Karpas-422 (cell line): ENCODE measurements around the gene FRS2. TPM values are rescaled to one million over a fixed set of nuclear protein-coding genes. Genes with fewer than 3 reads are reported as not detected.

Experiments
- DNase-seq: peaks from one replicate; pipeline ENCODE4 v3.0.0-alpha.2; 2015
- H2AFZ ChIP-seq: fragments of 200-600 bp; sonication (generic); 2 replicates; pipeline ENCODE4 v1.6.1; 2014; ENCODE audit warnings: antibody characterized with exemption, low read length, mixed read lengths
- H3K27ac ChIP-seq: fragments of 200-600 bp; sonication (generic); 2 replicates; pipeline ENCODE4 v1.5.1; 2014; ENCODE audit warnings: mild to moderate bottlenecking, low read length, moderate library complexity
- H3K27me3 ChIP-seq: fragments of 200-600 bp; sonication (generic); 2 replicates; pipeline ENCODE4 v1.6.1; 2014; ENCODE audit warnings: low read length, mixed read lengths
- H3K36me3 ChIP-seq: fragments of 200-600 bp; sonication (generic); 2 replicates; pipeline ENCODE4 v1.6.1; 2014; ENCODE audit warnings: low read length, mixed read lengths; ENCODE audit not compliant: insufficient read depth
- H3K4me1 ChIP-seq: fragments of 200-600 bp; sonication (generic); 2 replicates; pipeline ENCODE4 v1.6.1; 2014; ENCODE audit warnings: mild to moderate bottlenecking, low read length, mixed read lengths
- H3K4me2 ChIP-seq: fragments of 200-600 bp; sonication (generic); 2 replicates; pipeline ENCODE4 v1.6.1; 2014; ENCODE audit warnings: low read length, low read depth, mild to moderate bottlenecking; ENCODE audit not compliant: poor library complexity, severe bottlenecking
- H3K4me3 ChIP-seq: fragments of 200-600 bp; sonication (generic); 2 replicates; pipeline ENCODE4 v1.5.1; 2014; ENCODE audit warnings: mild to moderate bottlenecking, antibody characterized with exemption, low read length, mixed read lengths
- H3K79me2 ChIP-seq: fragments of 200-600 bp; sonication (generic); 2 replicates; pipeline ENCODE4 v1.6.1; 2014; ENCODE audit warnings: mild to moderate bottlenecking, low read length, mixed read lengths
- H3K9ac ChIP-seq: fragments of 200-600 bp; sonication (generic); 2 replicates; pipeline ENCODE4 v1.6.0; 2014; ENCODE audit warnings: low read length
- H3K9me2 ChIP-seq: fragments of 200-600 bp; sonication (generic), shearing (Covaris generic); replicated peaks from 2 replicates; pipeline ENCODE4 v1.6.0; 2014; ENCODE audit warnings: mild to moderate bottlenecking, low read length, moderate library complexity; ENCODE audit not compliant: insufficient read depth
- H3K9me3 ChIP-seq: fragments of 300-700, 200-600 bp; sonication (generic); 2 replicates; pipeline ENCODE4 v1.6.1; 2014; ENCODE audit warnings: low read length, mixed read lengths
- H4K20me1 ChIP-seq: fragments of 200-600 bp; sonication (generic); 2 replicates; pipeline ENCODE4 v1.6.1; 2014; ENCODE audit warnings: mild to moderate bottlenecking, antibody characterized with exemption, low read length, low read depth; ENCODE audit not compliant: insufficient read depth
- total RNA-seq: library from RNA; depleted of rRNA; stranded (reverse); fragments of >200 nt; shearing (Covaris generic); gene quantifications from 2 replicates; pipeline ENCODE4 v1.2.3, GENCODE V29; 2014; ENCODE audit warnings: low replicate concordance

FRS2 gene
- total RNA-seq, 1 experiment from 2014 or later = 26.1 TPM

GRCh38 chr12:69479675-69480074 lies 9.5 kb downstream of the FRS2 start:
- no peak overlapping the region for H3K27ac ChIP-seq
- H3K79me2 ChIP-seq = peaks cover 96% of the 10 kb centered on the region
- no peaks in the 10 kb centered on the region; the same call in 1 of the 2 replicates for H4K20me1 ChIP-seq
- H3K36me3 ChIP-seq = peaks cover 5% of the 10 kb centered on the region; the same call in 1 of the 2 replicates
- H3K4me3 ChIP-seq = no peak overlapping the region
- H2AFZ ChIP-seq = no peak overlapping the region
- H3K9me2 ChIP-seq = no peaks in the 10 kb centered on the region
- no peaks in the 10 kb centered on the region for H3K9me3 ChIP-seq
- H3K4me2 ChIP-seq = no peak overlapping the region
- DNase-seq = no peak
- no peak overlapping the region for H3K9ac ChIP-seq
- H3K4me1 ChIP-seq = peaks cover 11% of the 10 kb centered on the region
- H3K27me3 ChIP-seq = no peaks in the 10 kb centered on the region

- DNase-seq = no peak
- Histone ChIP-seq H3K27ac (no peak overlapping the region), H3K79me2 (peaks cover 91% of the 10 kb centered on the region), H3K36me3 (peaks cover 6% of the 10 kb centered on the region; the same call in 1 of the 2 replicates), H3K9ac (no peak overlapping the region), H4K20me1 (no peaks in the 10 kb centered on the region; the same call in 1 of the 2 replicates), H3K4me3 (no peak overlapping the region), H2AFZ (no peak overlapping the region), H3K9me2 (no peaks in the 10 kb centered on the region), H3K27me3 (no peaks in the 10 kb centered on the region), H3K4me1 (peaks cover 9% of the 10 kb centered on the region), H3K9me3 (no peaks in the 10 kb centered on the region), H3K4me2 (no peak overlapping the region)
These were observed 10.5 kb downstream of the FRS2 start for GRCh38 chr12:69480698-69481097.

GRCh38 chr12:69481133-69481532 lies 10.9 kb downstream of the FRS2 start:
- Histone ChIP-seq H3K4me2 (no peak overlapping the region), H3K79me2 (peaks cover 91% of the 10 kb centered on the region), H3K9me2 (no peaks in the 10 kb centered on the region), H4K20me1 (no peaks in the 10 kb centered on the region; the same call in 1 of the 2 replicates), H3K27me3 (no peaks in the 10 kb centered on the region), H3K36me3 (peaks cover 9% of the 10 kb centered on the region; the same call in 1 of the 2 replicates), H3K4me1 (peaks cover 9% of the 10 kb centered on the region), H3K4me3 (no peak overlapping the region), H3K9ac (no peak overlapping the region), H3K27ac (no peak overlapping the region), H2AFZ (no peak overlapping the region), H3K9me3 (no peaks in the 10 kb centered on the region)
- no peak for DNase-seq

GRCh38 chr12:69483700-69484099 lies 13.5 kb downstream of the FRS2 start:
- no peak overlapping the region for H3K4me2 ChIP-seq
- peaks cover 5% of the 10 kb centered on the region for H3K4me1 ChIP-seq
- no peak overlapping the region for H3K4me3 ChIP-seq
- no peak for DNase-seq
- no peaks in the 10 kb centered on the region for H3K27me3 ChIP-seq
- no peaks in the 10 kb centered on the region for H3K9me2 ChIP-seq
- no peak overlapping the region for H3K9ac ChIP-seq
- no peaks in the 10 kb centered on the region for H3K9me3 ChIP-seq
- H2AFZ ChIP-seq = no peak overlapping the region
- peaks cover 18% of the 10 kb centered on the region for H3K36me3 ChIP-seq
- no peak overlapping the region for H3K27ac ChIP-seq
- no peaks in the 10 kb centered on the region; the same call in 1 of the 2 replicates for H4K20me1 ChIP-seq
- H3K79me2 ChIP-seq = peaks cover 94% of the 10 kb centered on the region

GRCh38 chr12:69484428-69484827 lies 14.2 kb downstream of the FRS2 start:
- H3K9me3 ChIP-seq = no peaks in the 10 kb centered on the region
- peaks cover 18% of the 10 kb centered on the region for H3K36me3 ChIP-seq
- no peak overlapping the region for H3K9ac ChIP-seq
- no peaks in the 10 kb centered on the region for H3K9me2 ChIP-seq
- no peaks in the 10 kb centered on the region for H3K27me3 ChIP-seq
- H3K27ac ChIP-seq = no peak overlapping the region
- peaks cover 94% of the 10 kb centered on the region for H3K79me2 ChIP-seq
- H4K20me1 ChIP-seq = no peaks in the 10 kb centered on the region
- H3K4me1 ChIP-seq = no peaks in the 10 kb centered on the region
- DNase-seq = no peak
- H3K4me3 ChIP-seq = no peak overlapping the region
- no peak overlapping the region for H2AFZ ChIP-seq
- H3K4me2 ChIP-seq = no peak overlapping the region

- no peaks in the 10 kb centered on the region for H3K27me3 ChIP-seq
- no peak overlapping the region for H3K9ac ChIP-seq
- no peaks in the 10 kb centered on the region for H4K20me1 ChIP-seq
- no peak overlapping the region for H3K4me3 ChIP-seq
- no peaks in the 10 kb centered on the region for H3K4me1 ChIP-seq
- H2AFZ ChIP-seq = no peak overlapping the region
- no peak for DNase-seq
- no peak overlapping the region for H3K4me2 ChIP-seq
- peaks cover 9% of the 10 kb centered on the region for H3K36me3 ChIP-seq
- no peaks in the 10 kb centered on the region for H3K9me2 ChIP-seq
- H3K79me2 ChIP-seq = peaks cover 100% of the 10 kb centered on the region
- no peak overlapping the region for H3K27ac ChIP-seq
- no peaks in the 10 kb centered on the region for H3K9me3 ChIP-seq
These were observed 20.9 kb downstream of the FRS2 start for GRCh38 chr12:69490920-69491643.

- Histone ChIP-seq H3K4me3 (no peak overlapping the region), H3K27ac (no peak overlapping the region), H3K27me3 (no peaks in the 10 kb centered on the region), H3K9me3 (no peaks in the 10 kb centered on the region), H3K9ac (no peak overlapping the region), H4K20me1 (no peaks in the 10 kb centered on the region), H3K4me2 (no peak overlapping the region), H3K4me1 (peaks cover 13% of the 10 kb centered on the region), H3K79me2 (peaks cover 100% of the 10 kb centered on the region), H2AFZ (no peak overlapping the region), H3K36me3 (peaks cover under 1% of the 10 kb centered on the region; the same call in 1 of the 2 replicates), H3K9me2 (no peaks in the 10 kb centered on the region)
- no peak for DNase-seq
These were observed 22.6 kb downstream of the FRS2 start for GRCh38 chr12:69492739-69493138.

GRCh38 chr12:69495071-69495470 lies 24.9 kb downstream of the FRS2 start:
- Histone ChIP-seq H3K9ac (no peak overlapping the region), H3K9me3 (no peaks in the 10 kb centered on the region), H4K20me1 (no peaks in the 10 kb centered on the region), H3K27ac (no peak overlapping the region), H3K9me2 (no peaks in the 10 kb centered on the region), H3K79me2 (peaks cover 100% of the 10 kb centered on the region), H2AFZ (no peak overlapping the region), H3K4me1 (peaks cover 17% of the 10 kb centered on the region), H3K27me3 (no peaks in the 10 kb centered on the region), H3K4me3 (no peak overlapping the region), H3K36me3 (no peaks in the 10 kb centered on the region), H3K4me2 (no peak overlapping the region)
- DNase-seq = no peak
